K562 (cell line): ENCODE measurements around the gene GDF15. TPM values are rescaled to one million over a fixed set of nuclear protein-coding genes. Genes with fewer than 3 reads are reported as not detected.

ENCODE experiments used
- ARID1B ChIP-seq: fragments of 450-650 bp; IDR thresholded peaks from 2 replicates; pipeline ENCODE4 v1.6.1; 2016; ENCODE audit warnings: antibody characterized with exemption, mild to moderate bottlenecking, inconsistent platforms
- EWSR1 ChIP-seq: fragments of 450-650 bp; IDR thresholded peaks from 2 replicates; pipeline ENCODE4 v1.6.1; 2018; ENCODE audit warnings: borderline replicate concordance, mild to moderate bottlenecking, low read depth, moderate library complexity; ENCODE audit not compliant: partially characterized antibody
- GTF2E2 ChIP-seq: fragments of 200-800 bp; sonication (Bioruptor generic); IDR thresholded peaks from 2 replicates; pipeline ENCODE4 v1.6.1; 2016; ENCODE audit warnings: missing genetic modification characterization, missing compliant biosample characterization
- MYC ChIP-seq, 2 experiments: fragments of 250-450 bp in 1 of 2; sonication (Bioruptor Pico) in 1 of 2; IDR thresholded peaks; 2 replicates each; pipeline versions ENCODE4 v1.5.1 to v1.6.1; 2012 to 2021; ENCODE audit warnings: low read depth in 2 of 2, borderline replicate concordance in 1 of 2, improper control_type of control experiment in 1 of 2, low read length in 1 of 2, mild to moderate bottlenecking in 1 of 2, moderate library complexity in 1 of 2
- MYNN ChIP-seq, 2 experiments: sonication (generic); formaldehyde crosslinking in 1 of 2; IDR thresholded peaks; 2 replicates each; pipeline versions ENCODE4 v1.5.0 to v1.6.1; 2016 to 2020; ENCODE audit warnings: antibody characterized with exemption in 1 of 2, missing genetic modification reagents in 1 of 2
- NFATC3 ChIP-seq: fragments of 450-650 bp; IDR thresholded peaks from 2 replicates; pipeline ENCODE4 v1.6.1; 2017; ENCODE audit warnings: mild to moderate bottlenecking
- NFRKB ChIP-seq: fragments of 450-650 bp; IDR thresholded peaks from 2 replicates; pipeline ENCODE4 v1.6.1; 2016; ENCODE audit warnings: low read depth
- NR2C2 ChIP-seq, 2 experiments: fragments of 200-800 bp in 1 of 2; sonication (Bioruptor generic) in 1 of 2; sonication (generic) in 1 of 2; formaldehyde crosslinking in 1 of 2; IDR thresholded peaks; 2 replicates each; pipeline versions ENCODE4 v1.6.1 to v1.8.0; 2016 to 2022; ENCODE audit warnings: mild to moderate bottlenecking in 1 of 2, missing compliant biosample characterization in 1 of 2, missing genetic modification characterization in 1 of 2, missing genetic modification reagents in 1 of 2
- NR2F6 ChIP-seq: fragments of 450-650 bp; formaldehyde crosslinking; IDR thresholded peaks from 2 replicates; pipeline ENCODE4 v1.4.0; 2020; ENCODE audit warnings: mild to moderate bottlenecking
- PTRF ChIP-seq: fragments of 450-650 bp; IDR thresholded peaks from 2 replicates; pipeline ENCODE4 v1.6.1; 2016; ENCODE audit warnings: mild to moderate bottlenecking, missing genetic modification characterization, missing compliant biosample characterization
- SMAD2 ChIP-seq: fragments of 150-350 bp; IDR thresholded peaks from 2 replicates; pipeline ENCODE4 v1.6.1; 2014; ENCODE audit warnings: low read depth, mild to moderate bottlenecking, low read length
- SMC3 ChIP-seq: conservative IDR thresholded peaks from 2 replicates; pipeline ENCODE4 v1.6.1; 2011; ENCODE audit warnings: low read depth, low read length, improper control_type of control experiment; ENCODE audit not compliant: insufficient read depth
- ZC3H11A ChIP-seq: IDR thresholded peaks from 2 replicates; pipeline ENCODE4 v1.6.1; 2012; ENCODE audit warnings: low read depth, low read length, improper control_type of control experiment
- ZNF124 ChIP-seq: sonication (generic); formaldehyde crosslinking; IDR thresholded peaks from 2 replicates; pipeline ENCODE4 v1.8.1; 2022; ENCODE audit warnings: missing genetic modification reagents
- ZNF23 ChIP-seq: fragments of 250-450 bp; sonication (Bioruptor Pico); IDR thresholded peaks from 2 replicates; pipeline ENCODE4 v1.4.0; 2020; ENCODE audit warnings: mild to moderate bottlenecking
- polyA plus RNA-seq, 8 experiments: library from polyadenylated mRNA; depleted of rRNA in 4 of 8; stranded (reverse) in 5 of 8; unstranded in 3 of 8; fragments of >200 nt; fragmentation: Nextera tagmentation in 2 of 8; fragmentation: Illumina TruSeq in 1 of 8; extraction: Ambion mirVana in 2 of 8; extraction: Trizol in 1 of 8; gene quantifications; 2 replicates each; pipeline versions ENCODE4 v1.2.1 to v1.2.3, GENCODE V29; 2011 to 2014; ENCODE audit warnings: inconsistent platforms in 1 of 8, missing spikeins in 1 of 8
- total RNA-seq, 7 experiments: library from RNA; depleted of rRNA in 6 of 7; stranded (reverse); fragments of >200 nt in 6 of 7; fragmentation: Illumina TruSeq in 2 of 7; extraction: Trizol in 2 of 7; gene quantifications; 2 replicates each; pipeline versions ENCODE4 v1.2.1 to v1.2.3, GENCODE V29; 2011 to 2021; ENCODE audit warnings: low replicate concordance in 1 of 7
- TF ChIP-seq, protein P1 (sequence below): fragments of 450-650 bp; IDR thresholded peaks from 2 replicates; pipeline ENCODE4 v1.6.1; 2016; ENCODE audit warnings: missing biosample characterization, missing genetic modification characterization
- TF ChIP-seq, protein P2 (sequence below): sonication (generic); formaldehyde crosslinking; IDR thresholded peaks from 2 replicates; pipeline ENCODE4 v1.8.0; 2022; ENCODE audit warnings: missing genetic modification reagents, mild to moderate bottlenecking, borderline replicate concordance
- TF ChIP-seq, protein P3 (sequence below): fragments of 450-650 bp; formaldehyde crosslinking; IDR thresholded peaks from 2 replicates; pipeline ENCODE4 v1.4.0; 2022; ENCODE audit warnings: missing genetic modification characterization
- TF ChIP-seq, protein P4 (sequence below): sonication (generic); formaldehyde crosslinking; IDR thresholded peaks from 2 replicates; pipeline ENCODE4 v1.8.1; 2023; ENCODE audit warnings: mild to moderate bottlenecking, missing genetic modification reagents
- TF ChIP-seq, protein P5 (sequence below): fragments of 450-650 bp; formaldehyde crosslinking; IDR thresholded peaks from 2 replicates; pipeline ENCODE4 v1.4.0; 2022; ENCODE audit warnings: mild to moderate bottlenecking, moderate library complexity

The GDF15 gene
- total and polyA plus RNA-seq, 9 of the 15 experiments (the other 6 are each of a cell fraction or from before 2014, with no cell fraction given), result 2.3 to 82.4 (median 12.5) TPM

DNA sequence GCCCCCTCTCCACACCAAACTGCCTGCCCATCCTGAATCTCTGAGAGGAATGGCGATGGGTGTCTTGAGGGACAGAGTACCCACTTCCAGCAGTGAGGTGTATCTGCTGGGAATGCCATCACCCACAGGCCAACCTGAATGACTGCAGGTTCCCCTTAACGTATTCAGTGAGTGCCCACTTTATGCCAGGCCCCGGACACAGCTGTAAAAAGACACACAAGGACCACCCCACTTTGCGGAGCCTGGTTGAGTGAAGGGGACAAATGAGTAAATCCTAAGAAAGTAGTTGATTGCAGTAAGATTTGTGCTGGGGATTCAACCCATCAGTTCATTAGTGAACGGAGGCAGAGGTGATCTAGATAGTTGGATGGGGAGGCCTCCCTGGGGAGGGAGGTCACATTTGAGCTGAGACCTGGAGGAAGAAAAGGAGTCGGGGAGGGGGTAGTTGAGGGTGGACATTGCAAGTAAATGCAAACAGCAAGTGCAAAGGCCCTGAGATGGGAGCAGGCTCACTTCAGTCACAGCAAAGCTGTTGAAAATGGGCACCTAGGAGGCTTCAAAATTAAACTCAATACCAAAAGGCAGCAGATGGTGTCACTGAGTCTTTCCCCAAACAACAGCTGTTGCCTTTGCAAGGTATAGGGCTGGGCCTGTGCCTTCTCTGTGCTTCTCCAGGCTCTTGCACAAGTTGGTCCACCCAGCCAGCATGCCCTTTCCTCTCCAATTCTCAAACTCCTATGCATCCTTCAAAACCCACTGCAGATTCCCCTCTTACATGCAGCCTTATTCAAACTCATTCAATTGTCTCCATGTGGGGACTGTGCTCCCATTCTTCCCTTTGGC is 4.3 kb downstream of the GDF15 start (continued):
- TF ChIP-seq, protein P1, sequence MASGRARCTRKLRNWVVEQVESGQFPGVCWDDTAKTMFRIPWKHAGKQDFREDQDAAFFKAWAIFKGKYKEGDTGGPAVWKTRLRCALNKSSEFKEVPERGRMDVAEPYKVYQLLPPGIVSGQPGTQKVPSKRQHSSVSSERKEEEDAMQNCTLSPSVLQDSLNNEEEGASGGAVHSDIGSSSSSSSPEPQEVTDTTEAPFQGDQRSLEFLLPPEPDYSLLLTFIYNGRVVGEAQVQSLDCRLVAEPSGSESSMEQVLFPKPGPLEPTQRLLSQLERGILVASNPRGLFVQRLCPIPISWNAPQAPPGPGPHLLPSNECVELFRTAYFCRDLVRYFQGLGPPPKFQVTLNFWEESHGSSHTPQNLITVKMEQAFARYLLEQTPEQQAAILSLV, result no peak
- no peak for TF ChIP-seq NFRKB
- TF ChIP-seq PTRF, result no peak
- TF ChIP-seq NR2F6 (CRISPR knock-in tag), result peak; percentile 24; the same call in 1 of the 2 replicates
- TF ChIP-seq ZC3H11A, result no peak
- TF ChIP-seq, protein P2, sequence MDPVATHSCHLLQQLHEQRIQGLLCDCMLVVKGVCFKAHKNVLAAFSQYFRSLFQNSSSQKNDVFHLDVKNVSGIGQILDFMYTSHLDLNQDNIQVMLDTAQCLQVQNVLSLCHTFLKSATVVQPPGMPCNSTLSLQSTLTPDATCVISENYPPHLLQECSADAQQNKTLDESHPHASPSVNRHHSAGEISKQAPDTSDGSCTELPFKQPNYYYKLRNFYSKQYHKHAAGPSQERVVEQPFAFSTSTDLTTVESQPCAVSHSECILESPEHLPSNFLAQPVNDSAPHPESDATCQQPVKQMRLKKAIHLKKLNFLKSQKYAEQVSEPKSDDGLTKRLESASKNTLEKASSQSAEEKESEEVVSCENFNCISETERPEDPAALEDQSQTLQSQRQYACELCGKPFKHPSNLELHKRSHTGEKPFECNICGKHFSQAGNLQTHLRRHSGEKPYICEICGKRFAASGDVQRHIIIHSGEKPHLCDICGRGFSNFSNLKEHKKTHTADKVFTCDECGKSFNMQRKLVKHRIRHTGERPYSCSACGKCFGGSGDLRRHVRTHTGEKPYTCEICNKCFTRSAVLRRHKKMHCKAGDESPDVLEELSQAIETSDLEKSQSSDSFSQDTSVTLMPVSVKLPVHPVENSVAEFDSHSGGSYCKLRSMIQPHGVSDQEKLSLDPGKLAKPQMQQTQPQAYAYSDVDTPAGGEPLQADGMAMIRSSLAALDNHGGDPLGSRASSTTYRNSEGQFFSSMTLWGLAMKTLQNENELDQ (CRISPR knock-in tag), result no peak
- peak; percentile 65; the same call in 1 of the 2 replicates for TF ChIP-seq MYNN (IDR thresholded peaks at IDR 0.05)
- TF ChIP-seq MYNN (CRISPR knock-in tag; IDR thresholded peaks at IDR 0.05), result no peak
- peak; percentile 16; the same call in 1 of the 2 replicates for TF ChIP-seq NFATC3
- TF ChIP-seq, protein P3, sequence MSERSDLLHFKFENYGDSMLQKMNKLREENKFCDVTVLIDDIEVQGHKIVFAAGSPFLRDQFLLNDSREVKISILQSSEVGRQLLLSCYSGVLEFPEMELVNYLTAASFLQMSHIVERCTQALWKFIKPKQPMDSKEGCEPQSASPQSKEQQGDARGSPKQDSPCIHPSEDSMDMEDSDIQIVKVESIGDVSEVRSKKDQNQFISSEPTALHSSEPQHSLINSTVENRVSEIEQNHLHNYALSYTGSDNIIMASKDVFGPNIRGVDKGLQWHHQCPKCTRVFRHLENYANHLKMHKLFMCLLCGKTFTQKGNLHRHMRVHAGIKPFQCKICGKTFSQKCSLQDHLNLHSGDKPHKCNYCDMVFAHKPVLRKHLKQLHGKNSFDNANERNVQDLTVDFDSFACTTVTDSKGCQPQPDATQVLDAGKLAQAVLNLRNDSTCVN (CRISPR knock-in tag), result peak; percentile 47; the same call in 1 of the 2 replicates
- no peak for TF ChIP-seq SMC3
- peak; percentile 59; the same call in 1 of the 2 replicates for TF ChIP-seq GTF2E2 (tag)
- no peak for TF ChIP-seq SMAD2
- TF ChIP-seq, protein P4, sequence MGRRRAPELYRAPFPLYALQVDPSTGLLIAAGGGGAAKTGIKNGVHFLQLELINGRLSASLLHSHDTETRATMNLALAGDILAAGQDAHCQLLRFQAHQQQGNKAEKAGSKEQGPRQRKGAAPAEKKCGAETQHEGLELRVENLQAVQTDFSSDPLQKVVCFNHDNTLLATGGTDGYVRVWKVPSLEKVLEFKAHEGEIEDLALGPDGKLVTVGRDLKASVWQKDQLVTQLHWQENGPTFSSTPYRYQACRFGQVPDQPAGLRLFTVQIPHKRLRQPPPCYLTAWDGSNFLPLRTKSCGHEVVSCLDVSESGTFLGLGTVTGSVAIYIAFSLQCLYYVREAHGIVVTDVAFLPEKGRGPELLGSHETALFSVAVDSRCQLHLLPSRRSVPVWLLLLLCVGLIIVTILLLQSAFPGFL (CRISPR knock-in tag), result no peak
- TF ChIP-seq ARID1B, result no peak
- no peak for TF ChIP-seq EWSR1
- no peak for TF ChIP-seq MYC (IDR thresholded peaks at IDR 0.05; ENCODE audit: low read depth, low read length)
- peak; percentile 81; the same call in 1 of the 2 replicates for TF ChIP-seq MYC (CRISPR knock-in tag; IDR thresholded peaks at IDR 0.05; ENCODE audit: borderline replicate concordance, low read depth)
- TF ChIP-seq NR2C2 (CRISPR knock-in tag; IDR thresholded peaks at IDR 0.05), result 0 out of 2 replicates have a peak, but pooled peaks have one; percentile 31
- TF ChIP-seq NR2C2 (tag; IDR thresholded peaks at IDR 0.05), result no peak
- TF ChIP-seq ZNF124 (CRISPR knock-in tag), result no peak
- no peak for TF ChIP-seq ZNF23
- TF ChIP-seq, protein P5, sequence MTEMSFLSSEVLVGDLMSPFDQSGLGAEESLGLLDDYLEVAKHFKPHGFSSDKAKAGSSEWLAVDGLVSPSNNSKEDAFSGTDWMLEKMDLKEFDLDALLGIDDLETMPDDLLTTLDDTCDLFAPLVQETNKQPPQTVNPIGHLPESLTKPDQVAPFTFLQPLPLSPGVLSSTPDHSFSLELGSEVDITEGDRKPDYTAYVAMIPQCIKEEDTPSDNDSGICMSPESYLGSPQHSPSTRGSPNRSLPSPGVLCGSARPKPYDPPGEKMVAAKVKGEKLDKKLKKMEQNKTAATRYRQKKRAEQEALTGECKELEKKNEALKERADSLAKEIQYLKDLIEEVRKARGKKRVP, result peak; percentile 19; the same call in 1 of the 2 replicates
